ENCODE measurements around the gene NUPR1.

GRCh38 chr16:28527985-28528384 is 10.8 kb downstream of the NUPR1 start:
- TF ChIP-seq EZH2 (IDR thresholded peaks at IDR 0.05; ENCODE audit: insufficient read depth, poor library complexity, severe bottlenecking) (no peak), EZH2phosphoT487 (IDR thresholded peaks at IDR 0.05; ENCODE audit: insufficient read depth, low read depth) (no peak)
